Esophagus (tissue), 2 donors: Measurements from ENCODE around the gene ITPR2. TPM values are rescaled to one million over a fixed set of nuclear protein-coding genes. Genes with fewer than 3 reads are reported as not detected.
"Not testable (repeated sequence)": the region's sequence is repeated elsewhere in the genome, so short reads cannot be mapped to it uniquely, and the experiment has no call there.

Experiments
- H3K27ac ChIP-seq, 2 donors: one replicate each; pipeline ENCODE4 v1.5.1; 2013; ENCODE audit warnings: low read depth in 2 of 2, mild to moderate bottlenecking in 2 of 2, inconsistent platforms in 1 of 2, low read length in 1 of 2, moderate library complexity in 1 of 2
- H3K27me3 ChIP-seq, 2 donors: one replicate each; pipeline ENCODE4 v1.6.1; 2013; ENCODE audit warnings: low read length in 2 of 2, control low read depth in 1 of 2, mild to moderate bottlenecking in 1 of 2; ENCODE audit not compliant: insufficient read depth in 2 of 2, control insufficient read depth in 1 of 2
- H3K36me3 ChIP-seq, 2 donors: one replicate each; pipeline ENCODE4 v1.6.1; 2013; ENCODE audit warnings: low read length in 1 of 2; ENCODE audit not compliant: control insufficient read depth in 2 of 2, insufficient read depth in 2 of 2
- H3K4me1 ChIP-seq, 2 donors: one replicate each; pipeline ENCODE4 v1.6.1; 2013; ENCODE audit warnings: low read length in 1 of 2; ENCODE audit not compliant: control insufficient read depth in 2 of 2, insufficient read depth in 2 of 2
- H3K4me3 ChIP-seq, 2 donors: one replicate each; pipeline ENCODE4 v1.5.1; 2013; ENCODE audit warnings: low read length in 2 of 2, mild to moderate bottlenecking in 2 of 2, low read depth in 1 of 2, moderate library complexity in 1 of 2
- H3K9me3 ChIP-seq, 2 donors: one replicate each; pipeline ENCODE4 v1.6.1; 2013; ENCODE audit warnings: mild to moderate bottlenecking in 2 of 2, low read depth in 1 of 2, low read length in 1 of 2, moderate library complexity in 1 of 2; ENCODE audit not compliant: control insufficient read depth in 2 of 2, insufficient read depth in 1 of 2
- WGBS, 2 donors: extraction: QIAGEN DNeasy Blood & Tissue Kit; methylation state at CpG; one replicate each; pipeline ENCODE4 v1.1.7; 2013; 5-methylcytosine and 5-hydroxymethylcytosine counted together
- polyA plus RNA-seq, 2 donors: library from polyadenylated mRNA; stranded (reverse); fragments of 200-250 nt; gene quantifications; one replicate each; pipeline ENCODE4 v1.2.3, GENCODE V29; 2013
- donor health status: healthy with polysubstance abuse.
- donor health status: Bipolar disorder and iron deficiency.

ITPR2 gene
- polyA plus RNA-seq, 2 donors = 4.8 to 5.7 TPM

GRCh38 chr12:26606911-26607310 is 226.1 kb downstream of the ITPR2 start:
- H3K36me3 ChIP-seq = no peaks in the 10 kb centered on the region
- H3K4me3 ChIP-seq = no peak overlapping the region
- no peaks in the 10 kb centered on the region for H3K27me3 ChIP-seq
- no peaks in the 10 kb centered on the region for H3K4me1 ChIP-seq
- no peaks in the 10 kb centered on the region for H3K9me3 ChIP-seq
- no peak overlapping the region for H3K27ac ChIP-seq

GRCh38 chr12:26604813-26605212 is 228.2 kb downstream of the ITPR2 start:
- 94 to 95% methylated on average over 7 of the region's 7 CpGs for WGBS, 2 donors
- not testable (repeated sequence) for H3K9me3 ChIP-seq, H3K4me1 ChIP-seq, H3K27ac ChIP-seq, H3K36me3 ChIP-seq, H3K27me3 ChIP-seq, H3K4me3 ChIP-seq

- Histone ChIP-seq H3K27ac (no peak overlapping the region), H3K4me3 (no peak overlapping the region), H3K36me3 (peaks cover 7 to 9% of the 10 kb centered on the region in 2 donors), H3K27me3 (no peaks in the 10 kb centered on the region), H3K4me1 (no peaks in the 10 kb centered on the region), H3K9me3 (no peaks in the 10 kb centered on the region)
- 93% methylated on average over 7 of the region's 7 CpGs for WGBS, 2 donors
Observed at GRCh38 chr12:26599096-26599695, 233.8 kb downstream of the ITPR2 start.

GRCh38 chr12:26595806-26596205 is 237.2 kb downstream of the ITPR2 start:
- no peaks in the 10 kb centered on the region for H3K4me1 ChIP-seq
- H3K27ac ChIP-seq = no peak overlapping the region
- WGBS, 2 donors = 76 to 85% methylated on average over 1 of the region's 1 CpG
- H3K36me3 ChIP-seq = peaks cover 6 to 7% of the 10 kb centered on the region in 2 donors
- H3K4me3 ChIP-seq = no peak overlapping the region
- no peaks in the 10 kb centered on the region for H3K9me3 ChIP-seq
- H3K27me3 ChIP-seq = no peaks in the 10 kb centered on the region

- WGBS, 2 donors = 87 to 91% methylated on average over 2 of the region's 2 CpGs
- Histone ChIP-seq H3K4me3 (no peak overlapping the region), H3K27me3 (no peaks in the 10 kb centered on the region)
Observed at GRCh38 chr12:26580619-26581018, 252.4 kb downstream of the ITPR2 start.

GRCh38 chr12:26576266-26576665 is 256.7 kb downstream of the ITPR2 start:
- Histone ChIP-seq H3K9me3 (no peaks in the 10 kb centered on the region), H3K36me3 (peaks cover 6 to 9% of the 10 kb centered on the region in 2 donors), H3K27ac (no peak overlapping the region), H3K4me1 (peaks cover 0 to 4% of the 10 kb centered on the region in 2 donors), H3K27me3 (no peaks in the 10 kb centered on the region), H3K4me3 (no peak overlapping the region)
- 86 to 91% methylated on average over 6 of the region's 6 CpGs for WGBS, 2 donors

More at GRCh38 chr12:26580619-26581018, 252.4 kb downstream of the ITPR2 start:
- no peak overlapping the region for H3K27ac ChIP-seq
- peaks cover 6% of the 10 kb centered on the region in 2 donors for H3K36me3 ChIP-seq
- H3K4me1 ChIP-seq = peaks cover 0 to 4% of the 10 kb centered on the region in 2 donors
- H3K9me3 ChIP-seq = no peaks in the 10 kb centered on the region

GRCh38 chr12:26573225-26573909 is 259.6 kb downstream of the ITPR2 start:
- peaks cover 6 to 9% of the 10 kb centered on the region in 2 donors for H3K36me3 ChIP-seq
- H3K27me3 ChIP-seq = no peaks in the 10 kb centered on the region
- H3K4me3 ChIP-seq = no peak overlapping the region
- H3K27ac ChIP-seq = no peak overlapping the region
- peaks cover 0 to 4% of the 10 kb centered on the region in 2 donors for H3K4me1 ChIP-seq
- no peaks in the 10 kb centered on the region for H3K9me3 ChIP-seq
- WGBS, 2 donors = 96 to 97% methylated on average over 1 of the region's 1 CpG

- 0 to 53% methylated on average over 1 of the region's 1 CpG for WGBS, 2 donors
- no peak overlapping the region for H3K27ac ChIP-seq
- H3K9me3 ChIP-seq = no peaks in the 10 kb centered on the region
- H3K4me3 ChIP-seq = no peak overlapping the region
- H3K27me3 ChIP-seq = no peaks in the 10 kb centered on the region
- H3K4me1 ChIP-seq = peaks cover 0 to 4% of the 10 kb centered on the region in 2 donors
- H3K36me3 ChIP-seq = peaks cover 6 to 9% of the 10 kb centered on the region in 2 donors
Observed at GRCh38 chr12:26572137-26572536, 260.9 kb downstream of the ITPR2 start.

- H3K27me3 ChIP-seq = no peaks in the 10 kb centered on the region
- WGBS, 2 donors = 70 to 94% methylated on average over 3 of the region's 3 CpGs
- H3K27ac ChIP-seq = no peak overlapping the region
- peaks cover 3 to 6% of the 10 kb centered on the region in 2 donors for H3K36me3 ChIP-seq
- H3K4me1 ChIP-seq = peaks cover 0 to 3% of the 10 kb centered on the region in 2 donors
- H3K9me3 ChIP-seq = no peaks in the 10 kb centered on the region
- no peak overlapping the region for H3K4me3 ChIP-seq
Observed at GRCh38 chr12:26571560-26571959, 261.4 kb downstream of the ITPR2 start.

- Histone ChIP-seq H3K4me1 (no peaks in the 10 kb centered on the region), H3K27ac (no peak overlapping the region), H3K36me3 (peaks cover 0 to 2% of the 10 kb centered on the region in 2 donors), H3K27me3 (no peaks in the 10 kb centered on the region), H3K9me3 (no peaks in the 10 kb centered on the region), H3K4me3 (no peak overlapping the region)
- 72 to 76% methylated on average over 2 of the region's 2 CpGs for WGBS, 2 donors
Observed at GRCh38 chr12:26567126-26567525, 265.9 kb downstream of the ITPR2 start.
